ENCODE measurements around the gene BMPR1A. TPM values are rescaled to one million over a fixed set of nuclear protein-coding genes. Genes with fewer than 3 reads are reported as not detected.

The BMPR1A gene
- total and polyA plus RNA-seq, 2 experiments from 2014 or later = 14.2 to 82.5 TPM

DNA sequence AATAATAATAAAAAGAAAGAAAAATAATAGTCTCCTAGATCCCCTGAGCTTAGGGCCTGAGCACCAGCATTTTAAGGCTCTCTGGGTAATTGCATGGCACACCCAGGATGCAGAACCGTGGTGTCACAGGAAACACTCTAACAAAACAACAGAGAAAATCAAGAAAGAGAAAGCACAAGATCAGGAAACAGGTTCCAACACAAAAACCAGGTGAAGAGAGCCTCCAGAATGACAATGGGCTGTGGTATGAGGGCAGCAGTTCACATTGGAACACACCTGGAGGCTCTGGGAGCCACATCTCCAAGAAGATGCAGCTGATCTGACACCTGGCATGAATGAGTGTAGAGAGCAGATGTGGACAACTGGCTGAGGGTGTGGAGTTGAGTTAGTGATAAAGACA lies 193.9 kb downstream of the BMPR1A start:
- Mint-ChIP-seq H3K27me3 (ENCODE audit: insufficient read depth, low read depth, poor library complexity) (peaks cover 29% of the 10 kb centered on the region), H3K36me3 (ENCODE audit: low read depth) (peaks cover 44% of the 10 kb centered on the region), H3K27ac (no peak overlapping the region), H3K9me3 (peaks cover 42% of the 10 kb centered on the region), H3K4me1 (peaks cover 37% of the 10 kb centered on the region), H3K4me3 (no peak overlapping the region)
- H3K4me3 ChIP-seq = no peak overlapping the region
- no peaks in the 10 kb centered on the region for H4K20me1 ChIP-seq (replicated peaks; ENCODE audit: insufficient read depth)
- H3K9me2 ChIP-seq (ENCODE audit: insufficient read depth) = no peaks in the 10 kb centered on the region
- ATAC-seq = no peak
- H3K4me2 ChIP-seq = no peak overlapping the region
- peaks cover 14% of the 10 kb centered on the region; the same call in 1 of the 2 replicates for H3K36me3 ChIP-seq (ENCODE audit: insufficient read depth)
- DNase-seq (ENCODE audit: low spot score) = no peak
- H3K27me3 ChIP-seq (ENCODE audit: insufficient read depth) = no peaks in the 10 kb centered on the region
- peaks cover 13% of the 10 kb centered on the region for H3F3A ChIP-seq (replicated peaks; ENCODE audit: low read depth)
- no peaks in the 10 kb centered on the region for H3K79me2 ChIP-seq (replicated peaks; ENCODE audit: insufficient read depth)
- H2AFZ ChIP-seq = 0 out of 2 replicates have a peak overlapping the region, but pooled peaks have one; percentile 52
- peaks cover 35% of the 10 kb centered on the region for H3K4me1 ChIP-seq (ENCODE audit: insufficient read depth)
- TF ChIP-seq EZH2 (IDR thresholded peaks at IDR 0.05; ENCODE audit: low read depth, unreplicated experiment) (no peak), ZNF331 (CRISPR knock-in tag; IDR thresholded peaks at IDR 0.05; ENCODE audit: low read depth) (no peak)
- TF ChIP-seq, protein P1, sequence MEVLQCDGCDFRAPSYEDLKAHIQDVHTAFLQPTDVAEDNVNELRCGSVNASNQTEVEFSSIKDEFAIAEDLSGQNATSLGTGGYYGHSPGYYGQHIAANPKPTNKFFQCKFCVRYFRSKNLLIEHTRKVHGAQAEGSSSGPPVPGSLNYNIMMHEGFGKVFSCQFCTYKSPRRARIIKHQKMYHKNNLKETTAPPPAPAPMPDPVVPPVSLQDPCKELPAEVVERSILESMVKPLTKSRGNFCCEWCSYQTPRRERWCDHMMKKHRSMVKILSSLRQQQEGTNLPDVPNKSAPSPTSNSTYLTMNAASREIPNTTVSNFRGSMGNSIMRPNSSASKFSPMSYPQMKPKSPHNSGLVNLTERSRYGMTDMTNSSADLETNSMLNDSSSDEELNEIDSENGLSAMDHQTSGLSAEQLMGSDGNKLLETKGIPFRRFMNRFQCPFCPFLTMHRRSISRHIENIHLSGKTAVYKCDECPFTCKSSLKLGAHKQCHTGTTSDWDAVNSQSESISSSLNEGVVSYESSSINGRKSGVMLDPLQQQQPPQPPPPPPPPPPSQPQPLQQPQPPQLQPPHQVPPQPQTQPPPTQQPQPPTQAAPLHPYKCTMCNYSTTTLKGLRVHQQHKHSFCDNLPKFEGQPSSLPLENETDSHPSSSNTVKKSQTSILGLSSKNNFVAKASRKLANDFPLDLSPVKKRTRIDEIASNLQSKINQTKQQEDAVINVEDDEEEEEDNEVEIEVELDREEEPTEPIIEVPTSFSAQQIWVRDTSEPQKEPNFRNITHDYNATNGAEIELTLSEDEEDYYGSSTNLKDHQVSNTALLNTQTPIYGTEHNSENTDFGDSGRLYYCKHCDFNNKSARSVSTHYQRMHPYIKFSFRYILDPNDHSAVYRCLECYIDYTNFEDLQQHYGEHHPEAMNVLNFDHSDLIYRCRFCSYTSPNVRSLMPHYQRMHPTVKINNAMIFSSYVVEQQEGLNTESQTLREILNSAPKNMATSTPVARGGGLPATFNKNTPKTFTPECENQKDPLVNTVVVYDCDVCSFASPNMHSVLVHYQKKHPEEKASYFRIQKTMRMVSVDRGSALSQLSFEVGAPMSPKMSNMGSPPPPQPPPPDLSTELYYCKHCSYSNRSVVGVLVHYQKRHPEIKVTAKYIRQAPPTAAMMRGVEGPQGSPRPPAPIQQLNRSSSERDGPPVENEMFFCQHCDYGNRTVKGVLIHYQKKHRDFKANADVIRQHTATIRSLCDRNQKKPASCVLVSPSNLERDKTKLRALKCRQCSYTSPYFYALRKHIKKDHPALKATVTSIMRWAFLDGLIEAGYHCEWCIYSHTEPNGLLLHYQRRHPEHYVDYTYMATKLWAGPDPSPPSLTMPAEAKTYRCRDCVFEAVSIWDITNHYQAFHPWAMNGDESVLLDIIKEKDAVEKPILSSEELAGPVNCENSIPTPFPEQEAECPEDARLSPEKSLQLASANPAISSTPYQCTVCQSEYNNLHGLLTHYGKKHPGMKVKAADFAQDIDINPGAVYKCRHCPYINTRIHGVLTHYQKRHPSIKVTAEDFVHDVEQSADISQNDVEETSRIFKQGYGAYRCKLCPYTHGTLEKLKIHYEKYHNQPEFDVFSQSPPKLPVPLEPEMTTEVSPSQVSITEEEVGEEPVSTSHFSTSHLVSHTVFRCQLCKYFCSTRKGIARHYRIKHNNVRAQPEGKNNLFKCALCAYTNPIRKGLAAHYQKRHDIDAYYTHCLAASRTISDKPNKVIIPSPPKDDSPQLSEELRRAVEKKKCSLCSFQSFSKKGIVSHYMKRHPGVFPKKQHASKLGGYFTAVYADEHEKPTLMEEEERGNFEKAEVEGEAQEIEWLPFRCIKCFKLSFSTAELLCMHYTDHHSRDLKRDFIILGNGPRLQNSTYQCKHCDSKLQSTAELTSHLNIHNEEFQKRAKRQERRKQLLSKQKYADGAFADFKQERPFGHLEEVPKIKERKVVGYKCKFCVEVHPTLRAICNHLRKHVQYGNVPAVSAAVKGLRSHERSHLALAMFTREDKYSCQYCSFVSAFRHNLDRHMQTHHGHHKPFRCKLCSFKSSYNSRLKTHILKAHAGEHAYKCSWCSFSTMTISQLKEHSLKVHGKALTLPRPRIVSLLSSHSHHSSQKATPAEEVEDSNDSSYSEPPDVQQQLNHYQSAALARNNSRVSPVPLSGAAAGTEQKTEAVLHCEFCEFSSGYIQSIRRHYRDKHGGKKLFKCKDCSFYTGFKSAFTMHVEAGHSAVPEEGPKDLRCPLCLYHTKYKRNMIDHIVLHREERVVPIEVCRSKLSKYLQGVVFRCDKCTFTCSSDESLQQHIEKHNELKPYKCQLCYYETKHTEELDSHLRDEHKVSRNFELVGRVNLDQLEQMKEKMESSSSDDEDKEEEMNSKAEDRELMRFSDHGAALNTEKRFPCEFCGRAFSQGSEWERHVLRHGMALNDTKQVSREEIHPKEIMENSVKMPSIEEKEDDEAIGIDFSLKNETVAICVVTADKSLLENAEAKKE (CRISPR knock-in tag; IDR thresholded peaks at IDR 0.05) = peak; percentile 65; the same call in 1 of the 2 replicates
- H3K27ac ChIP-seq (ENCODE audit: low read depth) = no peak overlapping the region

DNA sequence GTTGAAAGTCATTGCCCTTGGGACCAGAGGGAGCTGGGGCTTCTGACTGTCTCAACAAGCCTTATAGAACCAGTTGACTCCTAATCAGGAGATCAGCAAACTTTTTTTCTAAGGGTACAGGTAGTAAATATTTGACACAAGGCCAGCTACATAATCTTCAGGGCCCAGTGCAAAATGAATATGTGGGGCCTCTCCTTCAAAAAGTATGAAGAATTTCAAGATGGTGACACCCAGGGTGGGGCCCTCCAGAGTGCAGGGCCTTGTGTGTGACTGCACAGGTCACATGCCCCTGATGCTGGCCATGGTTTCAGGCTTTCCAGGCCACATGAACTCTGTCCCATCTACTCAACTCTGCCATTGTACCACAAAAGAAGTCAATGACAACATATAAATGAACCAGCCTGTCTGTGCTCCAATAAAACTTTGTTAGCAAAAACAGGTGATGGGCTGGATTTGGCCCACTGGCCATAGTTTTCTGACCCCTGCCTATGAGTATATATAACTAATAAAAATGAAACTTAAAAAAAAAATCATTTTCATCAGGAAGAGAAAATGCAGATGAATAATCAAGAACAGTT lies 194.9 kb downstream of the BMPR1A start:
- peaks cover 15% of the 10 kb centered on the region for H3F3A ChIP-seq (replicated peaks; ENCODE audit: low read depth)
- H3K4me3 Mint-ChIP-seq = no peak overlapping the region
- TF ChIP-seq, protein P2, sequence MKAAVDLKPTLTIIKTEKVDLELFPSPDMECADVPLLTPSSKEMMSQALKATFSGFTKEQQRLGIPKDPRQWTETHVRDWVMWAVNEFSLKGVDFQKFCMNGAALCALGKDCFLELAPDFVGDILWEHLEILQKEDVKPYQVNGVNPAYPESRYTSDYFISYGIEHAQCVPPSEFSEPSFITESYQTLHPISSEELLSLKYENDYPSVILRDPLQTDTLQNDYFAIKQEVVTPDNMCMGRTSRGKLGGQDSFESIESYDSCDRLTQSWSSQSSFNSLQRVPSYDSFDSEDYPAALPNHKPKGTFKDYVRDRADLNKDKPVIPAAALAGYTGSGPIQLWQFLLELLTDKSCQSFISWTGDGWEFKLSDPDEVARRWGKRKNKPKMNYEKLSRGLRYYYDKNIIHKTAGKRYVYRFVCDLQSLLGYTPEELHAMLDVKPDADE (IDR thresholded peaks at IDR 0.05) = no peak
- TF ChIP-seq JUNB (IDR thresholded peaks at IDR 0.05; ENCODE audit: unreplicated experiment) (no peak), ZNF331 (CRISPR knock-in tag; IDR thresholded peaks at IDR 0.05; ENCODE audit: low read depth) (no peak)
- TF ChIP-seq, protein P3, sequence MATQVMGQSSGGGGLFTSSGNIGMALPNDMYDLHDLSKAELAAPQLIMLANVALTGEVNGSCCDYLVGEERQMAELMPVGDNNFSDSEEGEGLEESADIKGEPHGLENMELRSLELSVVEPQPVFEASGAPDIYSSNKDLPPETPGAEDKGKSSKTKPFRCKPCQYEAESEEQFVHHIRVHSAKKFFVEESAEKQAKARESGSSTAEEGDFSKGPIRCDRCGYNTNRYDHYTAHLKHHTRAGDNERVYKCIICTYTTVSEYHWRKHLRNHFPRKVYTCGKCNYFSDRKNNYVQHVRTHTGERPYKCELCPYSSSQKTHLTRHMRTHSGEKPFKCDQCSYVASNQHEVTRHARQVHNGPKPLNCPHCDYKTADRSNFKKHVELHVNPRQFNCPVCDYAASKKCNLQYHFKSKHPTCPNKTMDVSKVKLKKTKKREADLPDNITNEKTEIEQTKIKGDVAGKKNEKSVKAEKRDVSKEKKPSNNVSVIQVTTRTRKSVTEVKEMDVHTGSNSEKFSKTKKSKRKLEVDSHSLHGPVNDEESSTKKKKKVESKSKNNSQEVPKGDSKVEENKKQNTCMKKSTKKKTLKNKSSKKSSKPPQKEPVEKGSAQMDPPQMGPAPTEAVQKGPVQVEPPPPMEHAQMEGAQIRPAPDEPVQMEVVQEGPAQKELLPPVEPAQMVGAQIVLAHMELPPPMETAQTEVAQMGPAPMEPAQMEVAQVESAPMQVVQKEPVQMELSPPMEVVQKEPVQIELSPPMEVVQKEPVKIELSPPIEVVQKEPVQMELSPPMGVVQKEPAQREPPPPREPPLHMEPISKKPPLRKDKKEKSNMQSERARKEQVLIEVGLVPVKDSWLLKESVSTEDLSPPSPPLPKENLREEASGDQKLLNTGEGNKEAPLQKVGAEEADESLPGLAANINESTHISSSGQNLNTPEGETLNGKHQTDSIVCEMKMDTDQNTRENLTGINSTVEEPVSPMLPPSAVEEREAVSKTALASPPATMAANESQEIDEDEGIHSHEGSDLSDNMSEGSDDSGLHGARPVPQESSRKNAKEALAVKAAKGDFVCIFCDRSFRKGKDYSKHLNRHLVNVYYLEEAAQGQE (IDR thresholded peaks at IDR 0.05; ENCODE audit: unreplicated experiment) = no peak

More for the DNA sequence above, 194.9 kb downstream of the BMPR1A start:
- peaks cover 24% of the 10 kb centered on the region for H3K27me3 Mint-ChIP-seq (ENCODE audit: insufficient read depth, low read depth, poor library complexity)
- Histone ChIP-seq H3K9me2 (ENCODE audit: insufficient read depth) (no peaks in the 10 kb centered on the region), H2AFZ (no peak overlapping the region), H3K79me2 (replicated peaks; ENCODE audit: insufficient read depth) (no peaks in the 10 kb centered on the region), H3K27ac (ENCODE audit: low read depth) (no peak overlapping the region), H3K27me3 (ENCODE audit: insufficient read depth) (no peaks in the 10 kb centered on the region), H3K4me1 (ENCODE audit: insufficient read depth) (peaks cover 36% of the 10 kb centered on the region), H4K20me1 (replicated peaks; ENCODE audit: insufficient read depth) (no peaks in the 10 kb centered on the region), H3K4me2 (no peak overlapping the region), H3K4me3 (no peak overlapping the region), H3K36me3 (ENCODE audit: insufficient read depth) (peaks cover 14% of the 10 kb centered on the region; the same call in 1 of the 2 replicates)
- peaks cover 42% of the 10 kb centered on the region for H3K9me3 Mint-ChIP-seq
- H3K4me1 Mint-ChIP-seq = peaks cover 41% of the 10 kb centered on the region
- no peak for ATAC-seq
- no peak for DNase-seq (ENCODE audit: low spot score)
- no peak overlapping the region for H3K27ac Mint-ChIP-seq
- peaks cover 44% of the 10 kb centered on the region for H3K36me3 Mint-ChIP-seq (ENCODE audit: low read depth)
